Measurements from ENCODE around the gene SCG5.

DNA sequence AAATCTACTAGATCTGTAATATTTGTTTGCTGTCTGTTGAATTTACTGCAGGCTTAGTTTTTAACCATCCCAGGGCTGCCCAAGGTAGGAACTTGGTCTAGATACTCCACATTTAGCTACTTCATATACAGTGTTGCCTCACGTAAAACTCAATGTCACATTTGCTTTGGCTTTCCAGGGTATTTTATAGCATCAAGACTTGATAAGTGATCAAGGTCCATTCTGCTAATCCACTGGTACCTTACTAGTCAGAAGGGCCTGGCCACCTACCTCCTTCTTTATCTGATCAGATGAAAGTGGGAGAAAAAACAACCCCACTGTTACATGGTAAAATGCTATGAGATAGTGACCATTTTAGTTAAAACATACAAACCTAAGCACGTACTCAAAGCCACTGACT is 50.8 kb downstream of the SCG5 start:
- TF ChIP-seq, protein P1, sequence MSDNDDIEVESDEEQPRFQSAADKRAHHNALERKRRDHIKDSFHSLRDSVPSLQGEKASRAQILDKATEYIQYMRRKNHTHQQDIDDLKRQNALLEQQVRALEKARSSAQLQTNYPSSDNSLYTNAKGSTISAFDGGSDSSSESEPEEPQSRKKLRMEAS (IDR thresholded peaks at IDR 0.05; ENCODE audit: low read depth) = no peak
- TF ChIP-seq POLR2AphosphoS5 (IDR thresholded peaks at IDR 0.05; ENCODE audit: low read depth, low read length) (no peak), EZH2phosphoT487 (IDR thresholded peaks at IDR 0.05; ENCODE audit: borderline replicate concordance, low read depth) (no peak), MXI1 (IDR thresholded peaks at IDR 0.05; ENCODE audit: low read depth, low read length) (no peak), EP300 (IDR thresholded peaks at IDR 0.05; ENCODE audit: borderline replicate concordance in 1 of 2, low read depth in 1 of 2, low read length in 1 of 2) (no peak), RAD21 (IDR thresholded peaks at IDR 0.05; ENCODE audit: low read length) (no peak), GABPA (IDR thresholded peaks at IDR 0.05; ENCODE audit: low read depth) (no peak)
- TF ChIP-seq, protein P2, sequence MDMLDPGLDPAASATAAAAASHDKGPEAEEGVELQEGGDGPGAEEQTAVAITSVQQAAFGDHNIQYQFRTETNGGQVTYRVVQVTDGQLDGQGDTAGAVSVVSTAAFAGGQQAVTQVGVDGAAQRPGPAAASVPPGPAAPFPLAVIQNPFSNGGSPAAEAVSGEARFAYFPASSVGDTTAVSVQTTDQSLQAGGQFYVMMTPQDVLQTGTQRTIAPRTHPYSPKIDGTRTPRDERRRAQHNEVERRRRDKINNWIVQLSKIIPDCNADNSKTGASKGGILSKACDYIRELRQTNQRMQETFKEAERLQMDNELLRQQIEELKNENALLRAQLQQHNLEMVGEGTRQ (IDR thresholded peaks at IDR 0.05; ENCODE audit: borderline replicate concordance, low read depth, low read length) = no peak
- TF ChIP-seq, protein P3, sequence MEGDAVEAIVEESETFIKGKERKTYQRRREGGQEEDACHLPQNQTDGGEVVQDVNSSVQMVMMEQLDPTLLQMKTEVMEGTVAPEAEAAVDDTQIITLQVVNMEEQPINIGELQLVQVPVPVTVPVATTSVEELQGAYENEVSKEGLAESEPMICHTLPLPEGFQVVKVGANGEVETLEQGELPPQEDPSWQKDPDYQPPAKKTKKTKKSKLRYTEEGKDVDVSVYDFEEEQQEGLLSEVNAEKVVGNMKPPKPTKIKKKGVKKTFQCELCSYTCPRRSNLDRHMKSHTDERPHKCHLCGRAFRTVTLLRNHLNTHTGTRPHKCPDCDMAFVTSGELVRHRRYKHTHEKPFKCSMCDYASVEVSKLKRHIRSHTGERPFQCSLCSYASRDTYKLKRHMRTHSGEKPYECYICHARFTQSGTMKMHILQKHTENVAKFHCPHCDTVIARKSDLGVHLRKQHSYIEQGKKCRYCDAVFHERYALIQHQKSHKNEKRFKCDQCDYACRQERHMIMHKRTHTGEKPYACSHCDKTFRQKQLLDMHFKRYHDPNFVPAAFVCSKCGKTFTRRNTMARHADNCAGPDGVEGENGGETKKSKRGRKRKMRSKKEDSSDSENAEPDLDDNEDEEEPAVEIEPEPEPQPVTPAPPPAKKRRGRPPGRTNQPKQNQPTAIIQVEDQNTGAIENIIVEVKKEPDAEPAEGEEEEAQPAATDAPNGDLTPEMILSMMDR (IDR thresholded peaks at IDR 0.05) = no peak
- TF ChIP-seq, protein P4, sequence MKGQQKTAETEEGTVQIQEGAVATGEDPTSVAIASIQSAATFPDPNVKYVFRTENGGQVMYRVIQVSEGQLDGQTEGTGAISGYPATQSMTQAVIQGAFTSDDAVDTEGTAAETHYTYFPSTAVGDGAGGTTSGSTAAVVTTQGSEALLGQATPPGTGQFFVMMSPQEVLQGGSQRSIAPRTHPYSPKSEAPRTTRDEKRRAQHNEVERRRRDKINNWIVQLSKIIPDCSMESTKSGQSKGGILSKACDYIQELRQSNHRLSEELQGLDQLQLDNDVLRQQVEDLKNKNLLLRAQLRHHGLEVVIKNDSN (IDR thresholded peaks at IDR 0.05; ENCODE audit: borderline replicate concordance, low read depth) = no peak
- TF ChIP-seq, protein P5, sequence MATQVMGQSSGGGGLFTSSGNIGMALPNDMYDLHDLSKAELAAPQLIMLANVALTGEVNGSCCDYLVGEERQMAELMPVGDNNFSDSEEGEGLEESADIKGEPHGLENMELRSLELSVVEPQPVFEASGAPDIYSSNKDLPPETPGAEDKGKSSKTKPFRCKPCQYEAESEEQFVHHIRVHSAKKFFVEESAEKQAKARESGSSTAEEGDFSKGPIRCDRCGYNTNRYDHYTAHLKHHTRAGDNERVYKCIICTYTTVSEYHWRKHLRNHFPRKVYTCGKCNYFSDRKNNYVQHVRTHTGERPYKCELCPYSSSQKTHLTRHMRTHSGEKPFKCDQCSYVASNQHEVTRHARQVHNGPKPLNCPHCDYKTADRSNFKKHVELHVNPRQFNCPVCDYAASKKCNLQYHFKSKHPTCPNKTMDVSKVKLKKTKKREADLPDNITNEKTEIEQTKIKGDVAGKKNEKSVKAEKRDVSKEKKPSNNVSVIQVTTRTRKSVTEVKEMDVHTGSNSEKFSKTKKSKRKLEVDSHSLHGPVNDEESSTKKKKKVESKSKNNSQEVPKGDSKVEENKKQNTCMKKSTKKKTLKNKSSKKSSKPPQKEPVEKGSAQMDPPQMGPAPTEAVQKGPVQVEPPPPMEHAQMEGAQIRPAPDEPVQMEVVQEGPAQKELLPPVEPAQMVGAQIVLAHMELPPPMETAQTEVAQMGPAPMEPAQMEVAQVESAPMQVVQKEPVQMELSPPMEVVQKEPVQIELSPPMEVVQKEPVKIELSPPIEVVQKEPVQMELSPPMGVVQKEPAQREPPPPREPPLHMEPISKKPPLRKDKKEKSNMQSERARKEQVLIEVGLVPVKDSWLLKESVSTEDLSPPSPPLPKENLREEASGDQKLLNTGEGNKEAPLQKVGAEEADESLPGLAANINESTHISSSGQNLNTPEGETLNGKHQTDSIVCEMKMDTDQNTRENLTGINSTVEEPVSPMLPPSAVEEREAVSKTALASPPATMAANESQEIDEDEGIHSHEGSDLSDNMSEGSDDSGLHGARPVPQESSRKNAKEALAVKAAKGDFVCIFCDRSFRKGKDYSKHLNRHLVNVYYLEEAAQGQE (IDR thresholded peaks at IDR 0.05; ENCODE audit: low read depth, low read length) = no peak
- TF ChIP-seq, protein P6, sequence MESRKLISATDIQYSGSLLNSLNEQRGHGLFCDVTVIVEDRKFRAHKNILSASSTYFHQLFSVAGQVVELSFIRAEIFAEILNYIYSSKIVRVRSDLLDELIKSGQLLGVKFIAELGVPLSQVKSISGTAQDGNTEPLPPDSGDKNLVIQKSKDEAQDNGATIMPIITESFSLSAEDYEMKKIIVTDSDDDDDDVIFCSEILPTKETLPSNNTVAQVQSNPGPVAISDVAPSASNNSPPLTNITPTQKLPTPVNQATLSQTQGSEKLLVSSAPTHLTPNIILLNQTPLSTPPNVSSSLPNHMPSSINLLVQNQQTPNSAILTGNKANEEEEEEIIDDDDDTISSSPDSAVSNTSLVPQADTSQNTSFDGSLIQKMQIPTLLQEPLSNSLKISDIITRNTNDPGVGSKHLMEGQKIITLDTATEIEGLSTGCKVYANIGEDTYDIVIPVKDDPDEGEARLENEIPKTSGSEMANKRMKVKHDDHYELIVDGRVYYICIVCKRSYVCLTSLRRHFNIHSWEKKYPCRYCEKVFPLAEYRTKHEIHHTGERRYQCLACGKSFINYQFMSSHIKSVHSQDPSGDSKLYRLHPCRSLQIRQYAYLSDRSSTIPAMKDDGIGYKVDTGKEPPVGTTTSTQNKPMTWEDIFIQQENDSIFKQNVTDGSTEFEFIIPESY (IDR thresholded peaks at IDR 0.05; ENCODE audit: borderline replicate concordance, low read depth) = no peak

Measured in SK-N-SH (cell line).